Panc1 (cell line): ENCODE data around the gene TMEM235.

Experiments
- POLR2AphosphoS5 ChIP-seq: IDR thresholded peaks from 2 replicates; pipeline ENCODE4 v1.6.1; 2012; ENCODE audit warnings: mild to moderate bottlenecking, low read depth, low read length, moderate library complexity
- REST ChIP-seq, 2 experiments: IDR thresholded peaks; 2 replicates each; pipeline ENCODE4 v1.6.1; 2011 to 2012; ENCODE audit warnings: low read depth in 2 of 2, control low read depth in 1 of 2, low read length in 1 of 2, mild to moderate bottlenecking in 1 of 2, moderate library complexity in 1 of 2; ENCODE audit not compliant: insufficient read depth in 1 of 2
- SIN3A ChIP-seq: IDR thresholded peaks from 2 replicates; pipeline ENCODE4 v1.6.1; 2012; ENCODE audit warnings: low read depth, mild to moderate bottlenecking, low read length, moderate library complexity, borderline replicate concordance; ENCODE audit not compliant: insufficient read depth
- TCF7L2 ChIP-seq: IDR thresholded peaks from 2 replicates; pipeline ENCODE4 v1.6.1; 2011; ENCODE audit warnings: mild to moderate bottlenecking, low read depth, low read length, inconsistent platforms
- TF ChIP-seq, protein P1 (sequence below): fragments of 450-650 bp; IDR thresholded peaks from 2 replicates; pipeline ENCODE4 v1.5.1; 2017; ENCODE audit warnings: mild to moderate bottlenecking

- TF ChIP-seq, protein P1, sequence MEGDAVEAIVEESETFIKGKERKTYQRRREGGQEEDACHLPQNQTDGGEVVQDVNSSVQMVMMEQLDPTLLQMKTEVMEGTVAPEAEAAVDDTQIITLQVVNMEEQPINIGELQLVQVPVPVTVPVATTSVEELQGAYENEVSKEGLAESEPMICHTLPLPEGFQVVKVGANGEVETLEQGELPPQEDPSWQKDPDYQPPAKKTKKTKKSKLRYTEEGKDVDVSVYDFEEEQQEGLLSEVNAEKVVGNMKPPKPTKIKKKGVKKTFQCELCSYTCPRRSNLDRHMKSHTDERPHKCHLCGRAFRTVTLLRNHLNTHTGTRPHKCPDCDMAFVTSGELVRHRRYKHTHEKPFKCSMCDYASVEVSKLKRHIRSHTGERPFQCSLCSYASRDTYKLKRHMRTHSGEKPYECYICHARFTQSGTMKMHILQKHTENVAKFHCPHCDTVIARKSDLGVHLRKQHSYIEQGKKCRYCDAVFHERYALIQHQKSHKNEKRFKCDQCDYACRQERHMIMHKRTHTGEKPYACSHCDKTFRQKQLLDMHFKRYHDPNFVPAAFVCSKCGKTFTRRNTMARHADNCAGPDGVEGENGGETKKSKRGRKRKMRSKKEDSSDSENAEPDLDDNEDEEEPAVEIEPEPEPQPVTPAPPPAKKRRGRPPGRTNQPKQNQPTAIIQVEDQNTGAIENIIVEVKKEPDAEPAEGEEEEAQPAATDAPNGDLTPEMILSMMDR = no peak
- no peak for TF ChIP-seq REST (IDR thresholded peaks at IDR 0.05; ENCODE audit: insufficient read depth in 1 of 2, low read depth in 2 of 2, low read length in 1 of 2)
- TF ChIP-seq SIN3A = no peak
- TF ChIP-seq POLR2AphosphoS5 = no peak
- no peak for TF ChIP-seq TCF7L2
Observed at GRCh38 chr17:78227455-78227916, 3.9 kb upstream of the TMEM235 start.
